OCI-LY7 (cell line): ENCODE measurements around the gene PVALEF. TPM values are rescaled to one million over a fixed set of nuclear protein-coding genes. Genes with fewer than 3 reads are reported as not detected.

Experiments used
- BruUV-seq: library from RNA; stranded (reverse); fragments of 400-500 nt; replicated peaks from 2 replicates; lab custom pipeline; 2021; lab: Mats Ljungman, UMichigan
- CTCF ChIA-PET: fragments of 300-600 bp; sonication (Branson Sonifier 250); formaldehyde crosslinking; loops from one replicate; lab custom pipeline; 2022; ENCODE audit warnings: antibody characterized with exemption; ENCODE audit not compliant: unreplicated experiment; lab: Charles Lee
- POLR2A ChIA-PET: fragments of 300-600 bp; sonication (Branson Sonifier 250); formaldehyde crosslinking; loops from one replicate; lab custom pipeline; 2022; ENCODE audit warnings: antibody characterized with exemption; lab: Charles Lee
- DNase-seq: peaks from one replicate; pipeline ENCODE4 v3.0.0-alpha.2; 2015; ENCODE audit warnings: low spot score
- H2AFZ ChIP-seq: fragments of 200-600 bp; sonication (generic), shearing (Covaris generic); 2 replicates; pipeline ENCODE4 v1.6.1; 2014; ENCODE audit warnings: mild to moderate bottlenecking, antibody characterized with exemption, low read length, moderate library complexity
- H3K27ac ChIP-seq: fragments of 200-600 bp; sonication (generic); 2 replicates; pipeline ENCODE4 v1.5.1; 2014; ENCODE audit warnings: mixed run types, low read depth, mild to moderate bottlenecking, moderate library complexity, low read length, inconsistent platforms; ENCODE audit not compliant: poor library complexity, severe bottlenecking
- H3K36me3 ChIP-seq: fragments of 200-600 bp; sonication (generic); 2 replicates; pipeline ENCODE4 v1.6.1; 2014; ENCODE audit warnings: mild to moderate bottlenecking, antibody characterized with exemption, low read length, moderate library complexity, mixed read lengths; ENCODE audit not compliant: insufficient read depth
- H3K4me1 ChIP-seq: fragments of 200-600 bp; sonication (generic); 2 replicates; pipeline ENCODE4 v1.5.1; 2014; ENCODE audit warnings: mild to moderate bottlenecking, low read length; ENCODE audit not compliant: insufficient read depth, poor library complexity, severe bottlenecking
- H3K4me2 ChIP-seq: fragments of 200-600 bp; sonication (generic); 2 replicates; pipeline ENCODE4 v1.6.1; 2014; ENCODE audit warnings: mild to moderate bottlenecking, low read length
- H3K4me3 ChIP-seq: fragments of 200-600 bp; sonication (generic); 2 replicates; pipeline ENCODE4 v1.5.1; 2014; ENCODE audit warnings: mild to moderate bottlenecking, low read depth, low read length; ENCODE audit not compliant: poor library complexity, severe bottlenecking
- H3K79me2 ChIP-seq: fragments of 200-600 bp; sonication (generic); 2 replicates; pipeline ENCODE4 v1.6.1; 2016; ENCODE audit warnings: low read depth, mild to moderate bottlenecking, low read length, moderate library complexity, mixed read lengths; ENCODE audit not compliant: insufficient read depth
- H3K9me2 ChIP-seq: fragments of 200-600 bp; sonication (generic); 2 replicates; pipeline ENCODE4 v1.6.1; 2016; ENCODE audit warnings: mild to moderate bottlenecking, low read length, mixed read lengths; ENCODE audit not compliant: insufficient read depth
- H3K9me3 ChIP-seq: fragments of 200-600 bp; sonication (generic); 2 replicates; pipeline ENCODE4 v1.6.1; 2014; ENCODE audit warnings: mild to moderate bottlenecking, mixed run types, low read length, mixed read lengths
- H4K20me1 ChIP-seq: fragments of 200-600 bp; sonication (generic); 2 replicates; pipeline ENCODE4 v1.6.1; 2014; ENCODE audit warnings: mild to moderate bottlenecking, antibody characterized with exemption, low read length, moderate library complexity, mixed read lengths; ENCODE audit not compliant: insufficient read depth
- EZH2phosphoT487 ChIP-seq: fragments of 200-600 bp; sonication (generic); IDR thresholded peaks from 2 replicates; pipeline ENCODE4 v1.6.1; 2018; ENCODE audit warnings: low read depth, borderline replicate concordance, mild to moderate bottlenecking, mixed run types, antibody characterized with exemption, low read length, moderate library complexity, mixed read lengths
- intact Hi-C: fragments of 100-400 bp; cut with micrococcal nuclease; formaldehyde crosslinking; loops from one replicate; pipeline ENCODE4 v1.10.0; 2022; ENCODE audit not compliant: unreplicated experiment
- total RNA-seq, 2 experiments: library from RNA; depleted of rRNA in 1 of 2; stranded (reverse); fragments of >200 nt in 1 of 2; shearing (Covaris generic) in 1 of 2; gene quantifications; 2 replicates each; pipeline ENCODE4 v1.2.3, GENCODE V29; 2014 to 2022
- TF ChIP-seq, protein P1 (sequence below): fragments of 200-600 bp; sonication (generic); conservative IDR thresholded peaks from 2 replicates; pipeline ENCODE4 v1.5.1; 2014; ENCODE audit warnings: mild to moderate bottlenecking, antibody characterized with exemption, low read length, moderate library complexity, mixed read lengths

PVALEF gene
- total RNA-seq, 2 experiments from 2014 or later = not detected

GRCh38 chr17:81171941-81172340 lies 6.6 kb downstream of the PVALEF start:
- Histone ChIP-seq H3K4me3 (no peak overlapping the region), H4K20me1 (no peaks in the 10 kb centered on the region), H3K79me2 (no peaks in the 10 kb centered on the region), H3K9me3 (peaks cover 10% of the 10 kb centered on the region; the same call in 1 of the 2 replicates), H3K4me2 (no peak overlapping the region), H3K27ac (no peak overlapping the region), H2AFZ (no peak overlapping the region), H3K9me2 (no peaks in the 10 kb centered on the region), H3K36me3 (no peaks in the 10 kb centered on the region), H3K4me1 (no peaks in the 10 kb centered on the region)
- ChIA-PET CTCF (no interaction called here), POLR2A (no interaction called here)
- intact Hi-C loops = no loop called here
- TF ChIP-seq, protein P1, sequence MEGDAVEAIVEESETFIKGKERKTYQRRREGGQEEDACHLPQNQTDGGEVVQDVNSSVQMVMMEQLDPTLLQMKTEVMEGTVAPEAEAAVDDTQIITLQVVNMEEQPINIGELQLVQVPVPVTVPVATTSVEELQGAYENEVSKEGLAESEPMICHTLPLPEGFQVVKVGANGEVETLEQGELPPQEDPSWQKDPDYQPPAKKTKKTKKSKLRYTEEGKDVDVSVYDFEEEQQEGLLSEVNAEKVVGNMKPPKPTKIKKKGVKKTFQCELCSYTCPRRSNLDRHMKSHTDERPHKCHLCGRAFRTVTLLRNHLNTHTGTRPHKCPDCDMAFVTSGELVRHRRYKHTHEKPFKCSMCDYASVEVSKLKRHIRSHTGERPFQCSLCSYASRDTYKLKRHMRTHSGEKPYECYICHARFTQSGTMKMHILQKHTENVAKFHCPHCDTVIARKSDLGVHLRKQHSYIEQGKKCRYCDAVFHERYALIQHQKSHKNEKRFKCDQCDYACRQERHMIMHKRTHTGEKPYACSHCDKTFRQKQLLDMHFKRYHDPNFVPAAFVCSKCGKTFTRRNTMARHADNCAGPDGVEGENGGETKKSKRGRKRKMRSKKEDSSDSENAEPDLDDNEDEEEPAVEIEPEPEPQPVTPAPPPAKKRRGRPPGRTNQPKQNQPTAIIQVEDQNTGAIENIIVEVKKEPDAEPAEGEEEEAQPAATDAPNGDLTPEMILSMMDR = no peak
- no peak for TF ChIP-seq EZH2phosphoT487
- no TSS peak for BruUV-seq
- DNase-seq = no peak

- no peak overlapping the region for H3K27ac ChIP-seq
- H3K79me2 ChIP-seq = no peaks in the 10 kb centered on the region
- no TSS peak for BruUV-seq
- H4K20me1 ChIP-seq = no peaks in the 10 kb centered on the region
- no peaks in the 10 kb centered on the region for H3K36me3 ChIP-seq
- no peaks in the 10 kb centered on the region for H3K9me2 ChIP-seq
- peaks cover 10% of the 10 kb centered on the region; the same call in 1 of the 2 replicates for H3K9me3 ChIP-seq
- H2AFZ ChIP-seq = no peak overlapping the region
- TF ChIP-seq, protein P1 = no peak
- intact Hi-C loops = no loop called here
- H3K4me3 ChIP-seq = no peak overlapping the region
- H3K4me1 ChIP-seq = no peaks in the 10 kb centered on the region
- ChIA-PET CTCF (no interaction called here), POLR2A (no interaction called here)
- no peak for DNase-seq
- H3K4me2 ChIP-seq = no peak overlapping the region
Observed at GRCh38 chr17:81173052-81173761, 7.9 kb downstream of the PVALEF start.

- ChIA-PET CTCF (no interaction called here), POLR2A (no interaction called here)
- no TSS peak for BruUV-seq
Observed at GRCh38 chr17:81173762-81174155, 8.5 kb downstream of the PVALEF start.

More at GRCh38 chr17:81173762-81174155, 8.5 kb downstream of the PVALEF start:
- no peak overlapping the region for H3K4me3 ChIP-seq
- intact Hi-C loops = no loop called here
- DNase-seq = no peak
- no peak overlapping the region for H3K4me2 ChIP-seq
- H3K9me3 ChIP-seq = peaks cover 10% of the 10 kb centered on the region; the same call in 1 of the 2 replicates
- no peak overlapping the region for H3K27ac ChIP-seq
- no peak overlapping the region for H2AFZ ChIP-seq
- no peaks in the 10 kb centered on the region for H3K36me3 ChIP-seq
- TF ChIP-seq, protein P1 = no peak
- no peak for TF ChIP-seq EZH2phosphoT487
- no peaks in the 10 kb centered on the region for H4K20me1 ChIP-seq
- no peaks in the 10 kb centered on the region for H3K4me1 ChIP-seq
- no peaks in the 10 kb centered on the region for H3K79me2 ChIP-seq
- no peaks in the 10 kb centered on the region for H3K9me2 ChIP-seq
